OCI-M2 (cell line): ENCODE measurements around the gene DLG1.

ENCODE experiments used
- DNase-seq: peaks from one replicate; lab custom pipeline; 2025; ENCODE audit not compliant: unreplicated experiment; lab: John Stamatoyannopoulos, UW

DLG1 gene

DNA sequence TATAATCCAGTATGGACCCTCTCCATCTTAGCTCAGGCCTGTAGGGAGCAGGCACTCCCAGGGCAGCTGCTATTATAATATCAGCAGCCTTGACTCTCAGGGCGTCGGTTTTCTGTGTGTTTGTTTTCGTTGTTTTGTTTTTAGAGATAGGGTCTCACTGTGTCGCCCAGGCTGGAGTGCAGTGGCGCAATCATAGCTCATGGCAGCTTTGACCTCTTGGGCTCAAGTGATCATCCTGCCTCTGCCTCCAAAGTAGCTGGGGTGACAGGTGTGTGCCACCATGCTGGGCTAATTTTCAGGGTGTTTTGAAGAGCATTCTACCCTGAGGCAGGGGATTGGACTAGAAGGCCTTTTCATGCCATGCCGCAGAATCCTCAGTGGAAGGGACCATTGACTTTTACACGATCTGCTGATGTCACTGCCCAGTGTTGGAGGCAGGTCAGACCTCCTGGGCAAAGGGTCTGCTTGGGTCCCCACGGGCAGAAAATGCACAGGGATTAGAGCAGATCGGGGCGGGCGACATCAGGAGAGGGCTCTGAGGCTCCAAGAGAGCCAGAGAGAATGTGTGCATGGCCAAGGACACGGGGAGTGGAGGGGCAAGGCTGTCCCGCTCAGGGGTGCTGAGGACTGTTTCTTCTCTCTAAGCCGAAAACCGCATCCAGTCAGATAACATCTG is 276.5 kb downstream of the DLG1 start:
- no peak for DNase-seq

DNA sequence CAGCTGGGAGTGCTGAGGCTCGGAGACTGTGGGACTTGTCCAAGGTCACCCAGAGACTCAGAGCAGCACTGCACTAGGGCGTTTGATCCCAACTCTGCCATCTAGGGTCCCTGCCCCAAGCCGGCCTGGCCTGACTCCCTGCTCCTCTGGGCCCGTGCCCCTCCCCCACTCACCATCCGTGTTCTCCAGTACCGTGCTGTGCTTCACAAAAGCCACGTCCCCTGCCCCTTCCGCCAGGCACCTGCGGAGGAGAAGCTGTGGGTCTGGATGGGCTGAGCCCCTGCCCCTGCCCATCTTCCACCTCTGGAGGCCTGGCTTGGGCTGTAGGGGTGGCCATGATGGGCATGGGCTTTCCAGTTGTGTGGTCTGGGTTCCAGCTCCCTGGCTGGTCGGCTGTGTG is 277.2 kb downstream of the DLG1 start:
- no peak for DNase-seq

DNA sequence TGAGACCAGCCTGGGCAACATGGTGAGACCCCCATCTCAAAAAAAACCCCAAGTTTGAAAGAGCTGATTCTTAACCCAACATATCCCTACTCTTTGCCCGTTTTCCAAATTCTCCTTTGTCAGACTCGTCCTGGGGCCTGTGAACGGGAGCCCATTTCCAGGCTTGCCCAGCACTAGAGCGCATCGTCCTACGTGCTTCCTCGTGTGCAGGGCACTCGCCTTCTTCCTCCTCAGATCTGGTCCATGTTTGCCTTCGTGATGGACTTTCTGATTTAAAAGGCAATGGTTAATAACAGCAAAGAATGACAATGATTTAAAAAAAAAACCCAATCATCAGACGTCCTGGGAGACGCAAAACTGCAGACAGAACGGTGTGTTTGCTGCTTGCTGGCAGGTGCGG is 278.9 kb downstream of the DLG1 start:
- DNase-seq = no peak

DNA sequence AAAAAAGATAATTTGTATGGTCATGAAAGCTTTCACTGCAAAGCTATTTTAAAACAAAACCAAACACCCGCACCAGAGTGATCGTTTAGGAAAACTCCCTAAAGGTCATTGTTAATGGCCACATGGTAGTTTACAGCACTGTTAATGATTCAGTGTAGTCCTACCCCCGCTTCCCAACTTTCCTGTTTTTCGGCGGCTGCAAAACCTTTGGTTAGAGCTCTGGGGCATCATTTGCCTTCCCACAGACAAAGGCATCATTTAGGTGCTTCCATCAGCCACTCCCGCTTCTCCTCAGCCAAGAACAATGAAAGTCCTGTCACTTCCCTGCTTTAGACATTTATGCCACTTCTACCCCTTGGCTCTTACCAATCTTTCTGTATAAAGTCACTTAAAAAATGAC is 279.4 kb downstream of the DLG1 start:
- no peak for DNase-seq

DNA sequence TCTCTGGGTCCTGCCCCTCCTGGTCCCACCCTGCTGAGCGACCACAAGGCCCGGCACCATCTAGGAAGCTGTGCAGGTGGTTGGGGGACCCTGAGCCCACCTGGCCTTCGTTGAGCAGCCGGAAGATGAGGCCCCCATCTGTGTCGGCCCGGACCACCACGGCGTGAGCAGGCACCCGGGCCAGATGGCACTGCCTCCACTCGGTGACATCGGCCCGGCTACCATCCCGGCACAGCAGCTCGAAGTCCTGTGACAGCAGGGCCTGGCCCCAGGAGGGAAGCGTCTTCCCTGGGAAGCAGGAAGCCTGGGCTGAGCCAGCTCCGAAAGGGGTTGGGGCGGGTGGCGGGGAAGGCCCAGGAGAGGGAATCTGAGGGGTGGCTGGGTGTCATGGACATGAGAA is 281.4 kb downstream of the DLG1 start:
- DNase-seq = no peak

DNA sequence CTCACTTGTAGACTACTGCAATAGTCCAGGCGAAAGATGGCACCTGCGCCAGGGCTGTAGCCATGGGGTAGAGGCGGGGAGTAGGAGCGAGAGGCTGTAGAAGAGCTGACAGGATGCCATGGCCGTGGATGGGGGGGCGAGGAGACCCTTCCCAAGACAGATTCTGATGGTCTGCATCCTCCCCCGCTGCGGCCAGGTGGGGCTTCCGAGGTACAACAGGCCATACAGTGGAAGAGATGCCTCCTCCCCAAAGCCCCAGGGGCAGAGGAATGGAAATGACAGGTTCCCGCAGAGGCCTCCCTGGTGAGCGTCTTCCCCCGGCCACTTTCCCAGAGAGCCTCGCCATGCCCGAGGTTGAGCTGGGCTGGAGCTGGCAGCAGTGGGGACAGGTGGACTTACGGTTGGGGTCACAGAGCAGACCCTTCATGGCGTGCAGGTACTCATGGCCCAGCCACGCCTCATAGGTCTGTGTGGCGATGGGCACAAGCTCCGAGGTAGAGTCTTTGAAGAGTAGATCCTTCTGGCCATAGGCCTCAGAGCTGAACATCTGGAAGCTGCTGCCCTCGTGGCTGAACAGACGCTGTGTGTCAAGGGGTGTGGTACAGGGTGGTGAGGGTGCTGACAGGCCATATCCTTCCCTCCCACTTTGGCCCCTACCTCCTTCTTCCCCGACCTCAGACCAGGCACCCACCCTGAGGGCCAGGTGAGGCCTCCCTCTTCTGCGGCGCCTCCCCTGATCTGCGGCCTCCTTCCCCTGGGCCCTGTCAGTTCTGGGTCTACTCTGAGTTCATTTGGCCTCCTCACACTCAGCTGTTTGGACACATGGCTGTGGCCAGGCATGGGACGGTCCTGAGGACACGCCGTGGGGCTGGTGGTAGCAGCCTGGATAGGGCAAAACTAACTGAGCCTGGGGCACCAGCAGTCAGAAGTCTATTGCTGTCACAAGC is 282.3 kb downstream of the DLG1 start:
- DNase-seq = no peak

DNA sequence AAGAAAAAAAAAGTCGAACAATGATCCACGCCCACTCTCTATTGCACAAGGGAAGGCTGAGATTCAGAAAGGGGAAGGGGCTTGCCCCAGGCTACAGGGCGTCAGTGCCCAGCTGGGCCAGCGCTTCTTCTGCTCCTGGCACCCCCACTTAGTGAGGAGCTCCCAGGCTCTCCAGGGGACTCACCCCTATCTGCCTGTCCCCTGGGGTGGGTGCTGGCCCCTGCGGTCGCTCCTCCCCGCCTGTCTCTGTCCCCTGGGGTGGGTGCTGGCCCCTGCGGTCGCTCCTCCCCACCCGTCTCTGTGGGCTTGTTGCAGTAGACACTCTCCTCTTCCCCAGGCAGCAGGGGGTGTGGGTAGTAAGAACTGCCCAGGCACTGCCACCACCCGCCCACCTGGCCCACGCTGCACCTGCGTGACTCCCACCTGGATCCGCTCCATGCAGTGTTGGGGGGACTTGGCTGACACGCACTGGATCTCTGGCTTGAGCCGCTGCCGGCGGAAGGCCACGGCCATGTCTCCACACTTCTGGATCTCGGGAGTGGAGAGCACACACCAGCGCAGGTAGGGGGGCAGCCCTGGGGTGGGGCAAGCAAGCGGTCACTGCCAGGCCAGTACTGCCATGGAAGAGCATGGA is 283.4 kb downstream of the DLG1 start:
- no peak for DNase-seq

DNA sequence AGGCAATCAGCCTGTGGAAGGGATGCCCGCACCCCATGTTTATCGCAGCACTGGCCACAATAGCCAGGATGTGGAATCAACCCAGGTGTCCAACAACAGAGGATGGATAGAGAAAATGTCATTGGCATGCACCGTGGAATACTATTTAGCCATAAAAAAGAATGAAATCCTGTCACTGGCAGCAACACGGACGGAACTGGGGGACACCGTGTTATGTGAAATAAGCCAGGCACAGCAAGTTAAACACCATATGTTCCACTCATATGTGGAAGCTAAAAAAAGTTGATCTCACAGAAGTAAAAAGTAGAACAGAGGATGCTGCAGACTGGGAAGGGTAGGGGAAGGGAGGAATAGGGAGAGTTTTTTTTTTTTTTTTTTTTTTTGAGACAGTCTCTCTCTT is 284.4 kb downstream of the DLG1 start:
- DNase-seq = no peak

DNA sequence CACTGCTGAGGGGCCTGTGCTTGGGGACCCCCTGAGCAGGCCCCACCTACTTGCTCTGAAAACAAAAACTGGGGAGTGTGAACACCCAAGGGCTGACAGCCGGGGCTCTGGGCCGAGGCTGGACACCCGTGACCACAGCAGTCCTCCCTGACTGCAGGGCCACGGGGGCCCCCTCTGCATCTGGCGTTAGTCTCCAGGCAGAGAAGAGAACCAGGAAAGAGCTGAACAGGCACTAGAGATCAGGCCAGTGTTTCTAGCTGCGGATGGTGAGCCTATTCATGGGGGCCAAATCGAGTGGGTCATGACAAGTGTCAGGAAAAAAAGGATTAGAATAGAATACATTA is 285.9 kb downstream of the DLG1 start:
- DNase-seq = no peak

DNA sequence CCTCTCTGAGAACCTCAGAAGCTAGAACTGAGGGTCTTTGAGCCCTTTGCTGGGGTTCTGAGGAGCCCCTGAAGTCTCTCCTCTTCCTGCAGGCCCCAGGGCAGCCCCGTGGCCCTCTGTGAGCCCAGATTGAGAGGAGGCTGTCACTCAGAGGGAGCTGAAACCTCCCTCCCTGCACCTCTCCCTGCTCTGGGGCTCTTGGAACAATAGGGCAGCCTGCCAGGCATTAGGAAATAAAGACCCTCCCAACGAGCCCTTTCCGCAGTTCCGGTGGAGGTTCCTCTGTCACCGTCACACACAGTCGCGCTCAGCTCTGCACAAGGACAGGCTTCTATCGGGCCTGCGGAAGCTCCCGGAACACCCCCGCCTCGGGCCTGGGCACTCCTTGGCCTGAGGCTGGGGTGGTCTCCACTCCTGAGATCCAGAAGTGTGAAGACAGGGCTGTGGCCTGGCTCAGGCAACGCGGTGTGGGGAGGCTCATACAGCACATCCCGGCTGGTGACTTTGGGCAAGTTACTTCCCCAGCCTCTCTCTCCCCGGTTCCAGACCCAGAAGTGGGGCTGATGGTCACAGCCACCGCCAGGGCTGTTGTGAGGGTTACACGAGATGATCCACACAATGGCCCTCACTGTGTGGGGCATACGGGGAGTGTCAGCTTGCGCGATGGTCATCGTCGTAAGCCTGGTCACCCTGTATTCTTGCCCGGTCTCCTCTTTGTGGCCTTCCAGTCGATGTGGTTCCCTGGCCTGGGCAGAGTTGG is 286.5 kb downstream of the DLG1 start:
- DNase-seq = no peak

DNA sequence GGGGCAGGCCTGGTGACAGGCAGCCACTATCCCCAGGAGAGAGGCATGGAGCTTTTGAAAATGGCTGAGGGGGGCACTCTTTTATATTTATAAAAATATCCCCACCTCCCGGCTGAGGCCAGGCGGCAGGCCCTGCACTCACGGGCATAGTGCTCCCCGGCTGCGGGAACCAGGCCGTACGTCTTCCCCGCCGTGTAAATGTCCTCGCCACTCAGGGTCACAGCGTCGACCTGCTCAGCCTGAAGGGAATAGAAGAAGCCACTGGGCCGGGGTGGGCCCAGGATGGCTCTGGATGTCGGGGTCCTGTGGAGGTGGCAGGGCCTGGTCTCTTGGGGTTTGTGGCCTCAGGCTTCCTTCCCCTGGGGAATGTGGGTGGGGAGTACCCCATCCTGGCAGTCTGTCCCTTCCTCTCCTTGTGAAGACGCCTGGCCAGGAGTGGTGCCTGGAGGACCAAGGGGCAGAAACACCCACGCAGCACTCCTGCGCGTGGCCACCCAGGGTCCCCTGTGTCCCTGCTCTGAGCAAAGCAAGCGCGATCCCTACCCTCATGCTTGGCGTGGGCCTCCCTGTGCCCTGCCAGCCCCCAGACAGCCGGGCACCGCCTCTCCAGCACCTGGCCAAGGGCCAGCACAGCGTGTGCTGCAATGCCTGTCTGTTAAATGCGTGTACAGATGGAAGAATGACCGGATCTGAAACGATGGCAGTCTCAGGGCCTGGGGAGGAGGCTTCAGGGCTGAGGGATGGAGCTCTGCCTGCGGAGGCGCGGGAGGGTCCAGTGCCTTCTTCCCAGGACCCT is 287.7 kb downstream of the DLG1 start:
- DNase-seq = no peak

DNA sequence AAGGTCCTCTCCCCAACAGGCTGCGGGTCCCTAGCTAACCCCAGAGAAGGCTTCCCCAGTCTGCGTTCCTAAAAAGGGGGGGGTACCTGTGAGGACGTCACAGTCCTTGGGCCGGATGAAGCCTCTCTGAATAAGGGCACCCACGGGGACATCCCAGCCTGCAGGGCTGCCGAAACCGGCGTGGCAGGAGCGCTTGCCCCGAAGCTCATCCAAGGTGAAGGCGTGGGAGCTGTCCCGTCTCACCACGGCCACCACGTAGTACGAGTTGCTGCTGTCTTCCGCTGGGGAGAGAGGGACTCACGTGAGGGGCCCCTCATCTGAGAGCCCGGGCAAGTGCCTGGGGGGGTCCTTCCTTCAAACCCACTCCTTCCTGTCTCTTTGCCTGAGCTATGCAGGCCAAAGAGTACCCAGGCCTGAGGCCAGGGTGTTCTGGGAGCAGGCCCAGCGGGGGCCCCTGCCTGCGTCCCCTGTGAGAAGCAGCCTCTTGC is 288.8 kb downstream of the DLG1 start:
- no peak for DNase-seq

DNA sequence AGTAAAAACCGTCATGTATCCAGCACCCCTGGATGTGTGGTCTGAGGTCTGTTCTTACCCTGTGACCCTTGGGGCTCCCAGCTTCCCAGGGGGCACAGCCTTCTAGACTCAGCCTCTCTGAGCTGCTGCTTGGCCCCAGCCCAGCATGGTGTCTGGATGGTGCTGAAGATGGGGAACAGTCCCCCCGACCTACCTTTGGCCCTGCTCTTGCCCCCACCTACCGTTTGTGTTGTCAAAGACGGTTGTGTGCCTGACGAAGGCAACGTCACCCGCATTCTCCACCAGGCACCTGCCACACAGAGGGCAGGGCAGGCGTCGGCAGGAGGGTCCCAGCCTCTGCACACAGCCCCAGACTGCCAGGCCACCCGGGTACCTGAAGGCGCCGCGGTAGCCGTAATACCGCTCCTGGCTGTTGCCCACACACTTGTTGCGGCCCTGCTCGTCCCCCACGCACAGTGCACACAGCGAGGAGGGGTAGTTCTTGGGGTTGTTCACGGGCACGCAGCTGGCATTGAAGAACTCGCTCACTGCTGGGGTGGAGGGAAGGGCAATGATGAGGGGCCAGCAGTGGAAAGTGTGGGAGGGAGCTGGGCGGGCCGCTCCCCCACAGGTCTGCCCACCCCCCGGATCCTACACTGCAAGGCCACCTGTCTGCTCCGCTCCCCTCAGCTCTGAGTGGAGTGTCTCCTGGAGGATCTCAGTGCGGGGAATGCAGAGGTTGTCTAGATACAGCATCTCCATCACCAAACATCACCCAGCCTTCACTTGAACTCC is 289.8 kb downstream of the DLG1 start:
- no peak for DNase-seq

DNA sequence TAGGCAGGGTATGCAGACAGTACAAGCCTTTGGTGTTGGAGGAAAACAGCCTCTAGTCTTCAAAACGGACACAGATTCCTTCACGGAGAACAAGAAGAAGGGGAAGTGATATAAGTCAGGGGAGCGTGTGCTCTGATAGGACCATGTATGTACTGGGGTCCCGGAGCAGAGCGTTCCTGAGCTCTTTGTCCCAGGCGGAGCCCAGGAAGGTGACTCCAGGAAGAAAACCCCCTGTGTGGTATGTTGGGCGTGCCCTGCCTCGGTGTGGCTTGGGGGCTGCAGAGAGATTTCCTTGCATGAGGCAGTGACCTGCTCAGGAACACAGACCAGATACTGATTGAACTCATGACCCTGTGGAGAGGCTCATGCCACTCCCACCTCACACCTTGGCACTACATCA is 290.5 kb downstream of the DLG1 start:
- DNase-seq = no peak

DNA sequence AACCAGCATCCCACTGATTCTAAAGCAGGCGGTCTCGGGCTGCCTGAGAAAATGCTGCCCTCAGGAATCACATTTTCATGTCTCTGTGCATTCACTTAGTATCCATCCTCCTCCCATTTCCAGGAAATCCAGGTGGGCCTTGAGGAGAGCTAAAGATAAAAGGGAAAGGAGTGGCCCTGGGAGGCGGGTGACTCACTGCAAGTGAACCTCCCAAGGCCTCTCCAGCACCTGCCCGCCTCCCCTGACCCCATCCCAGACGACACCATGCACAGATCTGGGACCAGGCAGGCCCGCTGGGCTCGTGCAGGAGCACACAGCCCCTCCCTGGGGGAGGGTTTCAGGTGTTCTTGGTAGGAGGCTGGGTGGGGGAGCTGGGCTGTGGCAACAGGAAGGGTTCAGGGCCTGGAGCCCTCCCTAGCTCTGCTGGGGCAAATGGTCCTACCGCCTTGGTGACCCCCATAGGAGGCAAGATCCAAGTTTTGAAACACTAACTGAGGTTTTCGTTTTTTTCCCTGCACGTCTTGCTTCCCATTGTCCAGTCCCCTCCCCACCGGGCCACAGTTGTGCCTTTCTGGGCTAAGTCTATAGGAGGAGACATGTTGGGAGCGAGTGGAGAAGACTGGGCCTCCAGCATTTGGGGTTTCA is 291.0 kb downstream of the DLG1 start:
- DNase-seq = no peak

DNA sequence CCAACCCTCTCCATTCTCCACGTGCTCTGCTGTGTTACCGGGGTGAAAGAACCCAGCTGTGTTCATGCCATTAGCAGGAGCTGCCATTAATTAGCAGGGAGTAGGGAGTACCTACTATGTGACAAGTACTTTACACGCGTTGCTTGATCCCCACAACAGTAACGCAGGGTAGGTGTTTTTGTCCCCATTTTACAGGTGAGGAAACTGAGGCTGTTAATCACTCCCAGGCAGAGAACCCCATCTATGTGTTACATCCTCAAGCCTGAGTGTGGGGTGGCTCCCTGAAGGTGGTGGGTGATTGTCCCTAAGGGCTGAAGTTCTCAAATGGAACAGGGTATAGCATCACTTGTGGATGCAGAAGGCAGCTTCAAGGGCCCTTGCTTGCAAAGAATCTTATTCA is 291.6 kb downstream of the DLG1 start:
- no peak for DNase-seq

DNA sequence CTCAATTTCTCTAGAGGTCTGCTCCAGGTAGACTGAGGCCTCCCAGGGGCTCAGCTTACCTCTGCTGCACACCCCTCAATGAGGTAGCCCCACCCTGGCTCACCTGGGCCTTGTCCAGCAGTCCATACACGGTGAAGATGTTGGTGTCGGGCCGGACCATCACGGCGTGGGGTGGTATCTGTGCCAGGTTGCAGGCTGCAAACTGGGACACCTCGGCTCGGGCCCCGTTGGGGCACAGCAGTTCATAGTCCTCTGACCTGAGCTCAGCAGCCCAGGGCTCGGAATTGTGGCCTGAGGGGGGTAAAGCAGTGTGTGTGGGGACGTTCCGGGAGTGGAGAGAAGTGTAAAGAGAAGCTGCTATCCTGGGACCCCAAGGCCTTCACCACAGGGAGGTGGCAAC is 292.0 kb downstream of the DLG1 start:
- DNase-seq = no peak

DNA sequence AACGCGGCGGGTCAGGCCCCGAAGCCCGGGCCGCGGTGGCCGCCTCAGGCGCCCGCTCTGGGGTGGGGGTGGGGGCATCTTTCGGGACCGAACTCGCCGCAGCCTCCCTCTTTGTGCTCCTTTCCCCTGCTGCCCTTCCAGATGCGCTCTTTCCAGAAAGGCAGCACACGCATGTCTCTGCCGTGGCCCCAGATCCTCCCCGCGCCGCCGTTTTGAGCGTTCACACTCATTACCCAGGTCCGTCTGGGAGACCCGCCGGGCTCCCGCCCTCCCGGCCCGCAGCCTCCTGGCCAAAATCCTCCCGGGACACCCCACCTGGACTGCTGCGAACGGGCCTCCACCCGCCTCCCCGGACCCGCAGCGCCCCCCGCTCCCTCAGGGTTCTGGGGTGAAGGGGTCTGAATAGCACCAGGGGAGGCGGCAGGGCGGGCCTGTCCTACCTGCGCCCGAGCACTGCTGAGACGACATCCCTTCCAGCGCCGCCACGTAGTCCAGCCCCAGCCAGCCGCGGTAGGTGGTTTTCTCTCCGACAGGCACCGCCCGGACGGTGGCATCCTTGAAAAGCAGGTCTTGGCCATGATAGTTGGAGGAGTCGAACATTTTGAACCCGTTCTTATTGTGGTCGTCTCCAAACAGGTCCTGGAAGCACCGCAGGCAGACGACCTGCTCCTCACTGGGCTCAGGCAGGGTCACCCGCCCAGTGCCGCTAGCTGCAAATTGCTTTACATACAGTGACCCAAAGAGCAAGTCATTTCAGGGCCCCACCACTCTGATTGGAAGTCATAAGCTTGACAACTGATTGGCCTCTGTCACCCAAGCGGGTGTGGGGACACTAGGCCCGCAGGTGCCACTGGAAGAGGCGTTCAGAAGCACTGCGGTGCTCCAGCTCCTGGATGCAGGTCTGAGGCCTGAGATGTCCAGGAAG is 294.7 kb downstream of the DLG1 start:
- no peak for DNase-seq
